OCI-LY7 (cell line): ENCODE measurements around the gene NR5A2.

ENCODE experiments used
- EZH2phosphoT487 ChIP-seq: fragments of 200-600 bp; sonication (generic); IDR thresholded peaks from 2 replicates; pipeline ENCODE4 v1.6.1; 2018; ENCODE audit warnings: low read depth, borderline replicate concordance, mild to moderate bottlenecking, mixed run types, antibody characterized with exemption, low read length, moderate library complexity, mixed read lengths
- TF ChIP-seq, protein P1 (sequence below): fragments of 200-600 bp; sonication (generic); conservative IDR thresholded peaks from 2 replicates; pipeline ENCODE4 v1.5.1; 2014; ENCODE audit warnings: mild to moderate bottlenecking, antibody characterized with exemption, low read length, moderate library complexity, mixed read lengths

DNA sequence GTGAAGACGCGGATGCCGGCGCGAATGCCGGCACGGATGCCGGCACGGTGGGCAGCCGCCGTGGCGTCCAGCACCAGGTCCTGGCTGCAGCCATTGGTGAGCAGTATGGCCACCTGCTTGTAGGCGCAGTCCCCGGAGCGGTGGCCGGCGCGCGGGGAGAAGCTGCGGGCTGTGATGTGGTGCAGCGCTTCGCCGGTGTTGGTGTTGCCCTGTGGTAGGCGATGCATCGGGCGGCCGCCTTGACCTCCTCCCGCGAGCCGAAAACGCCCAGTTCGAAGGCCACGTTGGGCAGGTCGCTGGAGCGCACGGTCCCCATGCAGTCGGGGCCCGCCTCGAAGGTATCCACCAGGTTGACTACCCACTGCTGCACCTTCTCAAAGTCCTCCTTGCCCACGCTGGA is 120.2 kb downstream of the NR5A2 start:
- TF ChIP-seq, protein P1, sequence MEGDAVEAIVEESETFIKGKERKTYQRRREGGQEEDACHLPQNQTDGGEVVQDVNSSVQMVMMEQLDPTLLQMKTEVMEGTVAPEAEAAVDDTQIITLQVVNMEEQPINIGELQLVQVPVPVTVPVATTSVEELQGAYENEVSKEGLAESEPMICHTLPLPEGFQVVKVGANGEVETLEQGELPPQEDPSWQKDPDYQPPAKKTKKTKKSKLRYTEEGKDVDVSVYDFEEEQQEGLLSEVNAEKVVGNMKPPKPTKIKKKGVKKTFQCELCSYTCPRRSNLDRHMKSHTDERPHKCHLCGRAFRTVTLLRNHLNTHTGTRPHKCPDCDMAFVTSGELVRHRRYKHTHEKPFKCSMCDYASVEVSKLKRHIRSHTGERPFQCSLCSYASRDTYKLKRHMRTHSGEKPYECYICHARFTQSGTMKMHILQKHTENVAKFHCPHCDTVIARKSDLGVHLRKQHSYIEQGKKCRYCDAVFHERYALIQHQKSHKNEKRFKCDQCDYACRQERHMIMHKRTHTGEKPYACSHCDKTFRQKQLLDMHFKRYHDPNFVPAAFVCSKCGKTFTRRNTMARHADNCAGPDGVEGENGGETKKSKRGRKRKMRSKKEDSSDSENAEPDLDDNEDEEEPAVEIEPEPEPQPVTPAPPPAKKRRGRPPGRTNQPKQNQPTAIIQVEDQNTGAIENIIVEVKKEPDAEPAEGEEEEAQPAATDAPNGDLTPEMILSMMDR = no peak
- no peak for TF ChIP-seq EZH2phosphoT487
